ENCODE measurements around the gene VSNL1. TPM values are rescaled to one million over a fixed set of nuclear protein-coding genes. Genes with fewer than 3 reads are reported as not detected.
A peak's percentile ranks its signal among the peaks of the same experiment; 100 is the strongest.

Gene VSNL1
- total and polyA plus RNA-seq, 11 donors, result 2.6 to 26.3 (median 19.3) TPM

DNA sequence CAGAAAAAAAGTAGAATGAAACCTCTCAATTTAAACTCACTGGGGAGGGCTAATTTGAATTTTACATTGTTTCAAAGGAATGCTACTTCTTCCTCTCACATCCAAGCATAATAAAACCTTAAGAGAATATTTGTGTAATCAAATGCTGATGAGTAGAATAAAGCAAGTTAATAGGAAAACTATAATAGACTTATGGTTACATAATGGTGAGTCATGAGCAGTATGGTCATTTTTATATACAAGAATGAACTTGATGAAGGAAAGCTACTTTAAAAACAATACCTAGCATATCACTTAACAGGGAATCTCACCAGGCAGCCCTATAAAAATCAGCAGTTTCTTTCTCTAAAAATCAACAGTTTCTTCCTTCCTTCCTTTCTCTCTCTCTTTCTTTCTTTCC is 80.3 kb downstream of the VSNL1 start:
- Histone ChIP-seq H3K27ac (peak overlapping the region in 1 of 12 donors; percentile 66), H3K36me3 (no peaks in the 10 kb centered on the region), H3K4me3 (no peak overlapping the region), H3K4me1 (peaks cover 0 to 23% (median 9%) of the 10 kb centered on the region in 12 donors), H3K27me3 (no peaks in the 10 kb centered on the region), H3K9me3 (peaks cover 0 to 5% (median 0%) of the 10 kb centered on the region in 12 donors)
- no peak for TF ChIP-seq POLR2A (IDR thresholded peaks at IDR 0.05)
- TF ChIP-seq, protein P1, sequence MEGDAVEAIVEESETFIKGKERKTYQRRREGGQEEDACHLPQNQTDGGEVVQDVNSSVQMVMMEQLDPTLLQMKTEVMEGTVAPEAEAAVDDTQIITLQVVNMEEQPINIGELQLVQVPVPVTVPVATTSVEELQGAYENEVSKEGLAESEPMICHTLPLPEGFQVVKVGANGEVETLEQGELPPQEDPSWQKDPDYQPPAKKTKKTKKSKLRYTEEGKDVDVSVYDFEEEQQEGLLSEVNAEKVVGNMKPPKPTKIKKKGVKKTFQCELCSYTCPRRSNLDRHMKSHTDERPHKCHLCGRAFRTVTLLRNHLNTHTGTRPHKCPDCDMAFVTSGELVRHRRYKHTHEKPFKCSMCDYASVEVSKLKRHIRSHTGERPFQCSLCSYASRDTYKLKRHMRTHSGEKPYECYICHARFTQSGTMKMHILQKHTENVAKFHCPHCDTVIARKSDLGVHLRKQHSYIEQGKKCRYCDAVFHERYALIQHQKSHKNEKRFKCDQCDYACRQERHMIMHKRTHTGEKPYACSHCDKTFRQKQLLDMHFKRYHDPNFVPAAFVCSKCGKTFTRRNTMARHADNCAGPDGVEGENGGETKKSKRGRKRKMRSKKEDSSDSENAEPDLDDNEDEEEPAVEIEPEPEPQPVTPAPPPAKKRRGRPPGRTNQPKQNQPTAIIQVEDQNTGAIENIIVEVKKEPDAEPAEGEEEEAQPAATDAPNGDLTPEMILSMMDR (IDR thresholded peaks at IDR 0.05), result no peak
- ATAC-seq (no peak), DNase-seq (no peak)
- intact Hi-C loops (cut with DNase I), result no loop called here

DNA sequence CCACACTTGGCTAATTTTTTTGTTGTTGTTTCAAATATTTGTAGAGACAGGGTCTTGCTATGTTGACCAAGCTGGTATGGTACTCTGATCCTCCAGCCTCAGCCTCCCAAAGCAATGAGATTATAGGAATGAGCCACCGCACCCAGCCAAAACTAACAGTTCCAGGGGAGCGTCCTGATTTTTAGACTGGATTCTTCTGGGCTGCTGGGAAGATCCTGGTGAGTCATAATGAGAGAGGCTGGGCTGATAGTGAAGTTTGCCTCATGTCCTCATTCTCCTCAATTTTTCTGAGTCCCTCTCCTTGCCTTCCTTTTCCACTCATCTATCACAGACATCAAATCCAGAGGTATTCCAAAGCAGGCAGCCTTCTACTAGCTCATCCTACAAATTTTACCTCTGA is 81.3 kb downstream of the VSNL1 start:
- Histone ChIP-seq H3K4me1 (peaks cover 0 to 19% (median 6%) of the 10 kb centered on the region in 12 donors), H3K9me3 (peaks cover 0 to 5% (median 0%) of the 10 kb centered on the region in 12 donors), H3K36me3 (no peaks in the 10 kb centered on the region), H3K27me3 (no peaks in the 10 kb centered on the region), H3K4me3 (no peak overlapping the region), H3K27ac (no peak overlapping the region)
- no peak for DNase-seq
- no peak for ATAC-seq
- TF ChIP-seq, protein P1 (IDR thresholded peaks at IDR 0.05), result no peak
- no peak for TF ChIP-seq POLR2A (IDR thresholded peaks at IDR 0.05)
- WGBS, 4 donors, result 85 to 92% (median 88%) methylated on average over 2 of the region's 2 CpGs
- intact Hi-C loops (cut with DNase I), result no loop called here

GRCh38 chr2:17625446-17625845 is 85.0 kb downstream of the VSNL1 start:
- Histone ChIP-seq H3K4me1 (peaks cover 0 to 19% (median 6%) of the 10 kb centered on the region in 12 donors), H3K27me3 (no peaks in the 10 kb centered on the region), H3K36me3 (no peaks in the 10 kb centered on the region), H3K27ac (no peak overlapping the region), H3K4me3 (no peak overlapping the region), H3K9me3 (peaks cover 0 to 12% (median 0%) of the 10 kb centered on the region in 12 donors)
- DNase-seq, result no peak
- no peak for ATAC-seq
- WGBS, 4 donors, result 75 to 87% (median 80%) methylated on average over 3 of the region's 3 CpGs
- TF ChIP-seq, protein P1 (IDR thresholded peaks at IDR 0.05), result no peak
- TF ChIP-seq POLR2A (IDR thresholded peaks at IDR 0.05), result no peak
- intact Hi-C loops (cut with DNase I), result no loop called here

DNA sequence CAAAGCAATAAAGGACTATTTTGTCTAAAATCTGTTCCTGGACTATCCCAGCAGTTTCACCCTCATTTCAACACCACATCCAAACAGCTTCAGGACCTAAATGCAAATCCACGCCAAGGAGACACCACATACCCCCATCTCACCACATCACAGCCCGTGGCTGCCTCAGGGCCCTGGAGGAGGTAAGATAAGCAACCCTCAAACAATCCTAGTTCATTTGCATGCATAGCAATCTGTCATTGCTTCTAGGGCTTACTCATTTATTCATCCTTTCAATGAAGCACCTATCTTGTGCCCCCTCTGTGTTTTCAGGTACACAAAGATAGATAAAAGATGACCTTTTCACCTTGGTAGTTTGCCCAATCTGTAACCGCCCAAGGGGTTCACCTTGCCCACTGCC is 86.5 kb downstream of the VSNL1 start:
- no peak overlapping the region for H3K27ac ChIP-seq
- H3K36me3 ChIP-seq, result no peaks in the 10 kb centered on the region
- H3K4me1 ChIP-seq, result peaks cover 0 to 10% (median 0%) of the 10 kb centered on the region in 12 donors
- no peak for DNase-seq
- peaks cover 0 to 13% (median 0%) of the 10 kb centered on the region in 12 donors for H3K9me3 ChIP-seq
- H3K4me3 ChIP-seq, result no peak overlapping the region
- no peak for TF ChIP-seq POLR2A (IDR thresholded peaks at IDR 0.05)
- TF ChIP-seq, protein P1 (IDR thresholded peaks at IDR 0.05), result no peak
- 67 to 74% (median 72%) methylated on average over 3 of the region's 3 CpGs for WGBS, 4 donors
- no peaks in the 10 kb centered on the region for H3K27me3 ChIP-seq
- intact Hi-C loops (cut with DNase I), result no loop called here
- no peak for ATAC-seq
